ENCODE measurements around the gene LRBA.

- TF ChIP-seq USF2 (CRISPR knock-in tag; IDR thresholded peaks at IDR 0.05) (no peak), FOXJ3 (CRISPR knock-in tag; IDR thresholded peaks at IDR 0.05; ENCODE audit: borderline replicate concordance) (no peak)
- TF ChIP-seq, protein P1, sequence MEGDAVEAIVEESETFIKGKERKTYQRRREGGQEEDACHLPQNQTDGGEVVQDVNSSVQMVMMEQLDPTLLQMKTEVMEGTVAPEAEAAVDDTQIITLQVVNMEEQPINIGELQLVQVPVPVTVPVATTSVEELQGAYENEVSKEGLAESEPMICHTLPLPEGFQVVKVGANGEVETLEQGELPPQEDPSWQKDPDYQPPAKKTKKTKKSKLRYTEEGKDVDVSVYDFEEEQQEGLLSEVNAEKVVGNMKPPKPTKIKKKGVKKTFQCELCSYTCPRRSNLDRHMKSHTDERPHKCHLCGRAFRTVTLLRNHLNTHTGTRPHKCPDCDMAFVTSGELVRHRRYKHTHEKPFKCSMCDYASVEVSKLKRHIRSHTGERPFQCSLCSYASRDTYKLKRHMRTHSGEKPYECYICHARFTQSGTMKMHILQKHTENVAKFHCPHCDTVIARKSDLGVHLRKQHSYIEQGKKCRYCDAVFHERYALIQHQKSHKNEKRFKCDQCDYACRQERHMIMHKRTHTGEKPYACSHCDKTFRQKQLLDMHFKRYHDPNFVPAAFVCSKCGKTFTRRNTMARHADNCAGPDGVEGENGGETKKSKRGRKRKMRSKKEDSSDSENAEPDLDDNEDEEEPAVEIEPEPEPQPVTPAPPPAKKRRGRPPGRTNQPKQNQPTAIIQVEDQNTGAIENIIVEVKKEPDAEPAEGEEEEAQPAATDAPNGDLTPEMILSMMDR (IDR thresholded peaks at IDR 0.05): no peak
Observed at GRCh38 chr4:150501983-150502382, 513.1 kb downstream of the LRBA start.
